ENCODE data around the gene MYOM1.

DNA sequence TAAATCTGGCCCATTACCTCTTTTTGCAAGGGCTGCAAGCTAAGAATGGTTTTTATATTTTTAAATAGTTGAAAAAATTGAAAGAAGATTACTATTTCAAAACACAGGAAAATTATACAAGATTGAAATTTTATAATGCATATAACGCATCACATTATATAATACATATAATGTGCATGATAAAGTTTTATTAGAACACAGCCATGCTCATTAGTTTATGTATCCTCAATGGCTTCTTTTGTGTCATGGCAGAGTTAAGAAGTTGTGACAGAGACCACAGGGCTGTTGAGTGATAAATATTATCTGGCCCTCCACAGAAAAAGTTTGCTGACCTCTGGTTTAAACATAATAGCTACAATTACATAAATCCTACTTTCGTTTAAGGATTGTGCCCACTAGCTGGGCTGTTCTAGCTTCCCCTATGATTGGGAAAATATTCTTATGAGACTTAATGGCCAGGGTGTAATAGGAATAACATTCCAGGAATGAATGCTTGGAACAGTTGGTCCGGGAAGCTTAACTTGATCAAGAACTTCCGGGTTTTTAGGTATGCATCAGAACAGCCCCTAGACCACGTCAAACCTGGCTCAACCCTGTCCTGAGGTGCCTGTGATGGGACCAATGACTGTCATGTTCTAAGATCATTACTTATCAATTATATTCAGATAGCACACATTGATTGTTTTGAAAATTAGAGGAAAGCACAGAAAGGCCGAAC lies 108.1 kb downstream of the MYOM1 start:
- TF ChIP-seq, protein P1, sequence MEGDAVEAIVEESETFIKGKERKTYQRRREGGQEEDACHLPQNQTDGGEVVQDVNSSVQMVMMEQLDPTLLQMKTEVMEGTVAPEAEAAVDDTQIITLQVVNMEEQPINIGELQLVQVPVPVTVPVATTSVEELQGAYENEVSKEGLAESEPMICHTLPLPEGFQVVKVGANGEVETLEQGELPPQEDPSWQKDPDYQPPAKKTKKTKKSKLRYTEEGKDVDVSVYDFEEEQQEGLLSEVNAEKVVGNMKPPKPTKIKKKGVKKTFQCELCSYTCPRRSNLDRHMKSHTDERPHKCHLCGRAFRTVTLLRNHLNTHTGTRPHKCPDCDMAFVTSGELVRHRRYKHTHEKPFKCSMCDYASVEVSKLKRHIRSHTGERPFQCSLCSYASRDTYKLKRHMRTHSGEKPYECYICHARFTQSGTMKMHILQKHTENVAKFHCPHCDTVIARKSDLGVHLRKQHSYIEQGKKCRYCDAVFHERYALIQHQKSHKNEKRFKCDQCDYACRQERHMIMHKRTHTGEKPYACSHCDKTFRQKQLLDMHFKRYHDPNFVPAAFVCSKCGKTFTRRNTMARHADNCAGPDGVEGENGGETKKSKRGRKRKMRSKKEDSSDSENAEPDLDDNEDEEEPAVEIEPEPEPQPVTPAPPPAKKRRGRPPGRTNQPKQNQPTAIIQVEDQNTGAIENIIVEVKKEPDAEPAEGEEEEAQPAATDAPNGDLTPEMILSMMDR (IDR thresholded peaks at IDR 0.05), result no peak
- no peak for TF ChIP-seq ZFX (IDR thresholded peaks at IDR 0.05; ENCODE audit: borderline replicate concordance)
